ENCODE results near the gene MID2.

DNA sequence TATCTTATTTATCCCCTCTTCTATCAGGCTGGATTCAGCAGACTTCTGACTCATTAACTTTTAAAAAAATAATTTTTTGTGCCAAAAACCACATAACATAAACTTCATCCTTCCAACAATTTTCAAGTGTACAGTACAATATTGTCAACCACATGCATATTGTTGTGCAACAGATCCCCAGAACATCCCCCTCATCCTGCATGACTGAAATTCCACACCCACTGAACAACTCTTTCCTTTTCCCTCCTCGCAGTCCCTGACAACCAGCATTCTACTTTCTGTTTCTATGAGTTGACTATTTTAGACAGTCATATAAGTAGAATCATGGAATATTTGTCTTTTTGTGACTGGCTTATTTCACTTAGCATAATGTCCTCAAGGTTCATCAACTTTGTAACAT is 2.2 kb upstream of the MID2 start:
- TF ChIP-seq POLR2A (IDR thresholded peaks at IDR 0.05; ENCODE audit: low read depth, low read length): no peak
- TF ChIP-seq POLR2AphosphoS5 (IDR thresholded peaks at IDR 0.05; ENCODE audit: low read depth, low read length): no peak
- no peak for TF ChIP-seq TAF1 (IDR thresholded peaks at IDR 0.05; ENCODE audit: low read depth, low read length)
- no peak for TF ChIP-seq SPI1 (IDR thresholded peaks at IDR 0.05; ENCODE audit: low read depth, low read length)
